Renal pelvis (tissue), 4 donors: ENCODE measurements around the gene TMEM41B. TPM values are rescaled to one million over a fixed set of nuclear protein-coding genes. Genes with fewer than 3 reads are reported as not detected.
"Not testable (repeated sequence)": the region's sequence is repeated elsewhere in the genome, so short reads cannot be mapped to it uniquely, and the experiment has no call there.

Experiments used
- DNase-seq: peaks from one replicate; pipeline ENCODE4 v3.0.0-alpha.2; 2013
- polyA plus RNA-seq, 3 donors: library from polyadenylated mRNA; unstranded; fragments of 120-200 nt; gene quantifications; one replicate each; pipeline ENCODE4 v1.2.1, GENCODE V29; 2013; ENCODE audit not compliant: insufficient read length in 3 of 3

The TMEM41B gene
- polyA plus RNA-seq, 3 donors, result 28.3 to 45.0 (median 42.3) TPM

GRCh38 chr11:9265211-9266131, 48.9 kb downstream of the TMEM41B start, which contains the start of gene DENND5A:
TSS of gene DENND5A (minus strand) at chr11:9265350. CDS start at chr11:9265069, 281 bp downstream.
- peak; percentile 93 for DNase-seq

- peak; percentile 74 for DNase-seq
Observed at GRCh38 chr11:9264316-9265210, 49.8 kb downstream of the TMEM41B start.

- DNase-seq, result no peak
Observed at GRCh38 chr11:9263840-9264315, 50.5 kb downstream of the TMEM41B start.

GRCh38 chr11:9260838-9261146, 53.6 kb downstream of the TMEM41B start:
- not testable (repeated sequence) for DNase-seq

- DNase-seq, result no peak
Observed at GRCh38 chr11:9259981-9260837, 54.2 kb downstream of the TMEM41B start.

GRCh38 chr11:9258279-9258678, 56.1 kb downstream of the TMEM41B start:
- DNase-seq, result not testable (repeated sequence)

- no peak for DNase-seq
Observed at GRCh38 chr11:9254416-9254815, 60.0 kb downstream of the TMEM41B start.

- DNase-seq, result no peak
Observed at GRCh38 chr11:9253086-9253485, 61.3 kb downstream of the TMEM41B start.

GRCh38 chr11:9251311-9251710, 63.1 kb downstream of the TMEM41B start:
- no peak for DNase-seq

- no peak for DNase-seq
Observed at GRCh38 chr11:9250139-9250582, 64.2 kb downstream of the TMEM41B start.

GRCh38 chr11:9249252-9249651, 65.1 kb downstream of the TMEM41B start:
- no peak for DNase-seq

GRCh38 chr11:9247863-9248262, 66.5 kb downstream of the TMEM41B start:
- DNase-seq, result no peak

- not testable (repeated sequence) for DNase-seq
Observed at GRCh38 chr11:9236242-9236641, 78.2 kb downstream of the TMEM41B start.

GRCh38 chr11:9232482-9232881, 81.9 kb downstream of the TMEM41B start:
- no peak for DNase-seq

GRCh38 chr11:9231848-9232177, 82.6 kb downstream of the TMEM41B start:
- peak; percentile 64 for DNase-seq

Other genes starting within 250 kb of the TMEM41B start
- 1 to 10 TPM; 4.9 to 7.5 (median 7.1) TPM for gene SCUBE2, start 223.0 kb downstream of the TMEM41B start, polyA plus RNA-seq
- gene DENND5A, start 49.2 kb downstream of the TMEM41B start, polyA plus RNA-seq, result 10 to 100 TPM; 84.5 to 95.2 (median 89.4) TPM
- gene IPO7, start 70.1 kb upstream of the TMEM41B start, polyA plus RNA-seq, result 100 to 1,000 TPM in 2 of 3 donors, 10 to 100 TPM in 1; 98.4 to 115 (median 109) TPM
- 10 to 100 TPM; 26.2 to 29.9 (median 27.3) TPM for gene ZNF143, start 146.4 kb upstream of the TMEM41B start, polyA plus RNA-seq